OCI-LY3 (cell line): ENCODE measurements around the gene TCF4.

Experiments used
- CTCF ChIP-seq: fragments of 200-600, 300-600 bp; sonication (generic); IDR thresholded peaks from 2 replicates; pipeline ENCODE4 v1.5.1; 2014; ENCODE audit warnings: antibody characterized with exemption, low read length, low read depth
- EZH2phosphoT487 ChIP-seq: fragments of 200-600 bp; shearing (Covaris generic); IDR thresholded peaks from 2 replicates; pipeline ENCODE4 v1.6.1; 2018; ENCODE audit warnings: antibody characterized with exemption, mixed run types, low read depth

- TF ChIP-seq CTCF (no peak), EZH2phosphoT487 (no peak)
Measured at GRCh38 chr18:55587418-55588110, 428 bp downstream of the TCF4 start.
